Activated naive CD4-positive, alpha-beta T cell treated with Interleukin-2 at 50 U/mL for 16 hours (primary cell): ENCODE measurements around the gene CMTM2.

Experiments
- DNase-seq: peaks from one replicate; pipeline ENCODE4 v3.0.0-alpha.2; 2020

Gene CMTM2, protein sequence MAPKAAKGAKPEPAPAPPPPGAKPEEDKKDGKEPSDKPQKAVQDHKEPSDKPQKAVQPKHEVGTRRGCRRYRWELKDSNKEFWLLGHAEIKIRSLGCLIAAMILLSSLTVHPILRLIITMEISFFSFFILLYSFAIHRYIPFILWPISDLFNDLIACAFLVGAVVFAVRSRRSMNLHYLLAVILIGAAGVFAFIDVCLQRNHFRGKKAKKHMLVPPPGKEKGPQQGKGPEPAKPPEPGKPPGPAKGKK

DNA sequence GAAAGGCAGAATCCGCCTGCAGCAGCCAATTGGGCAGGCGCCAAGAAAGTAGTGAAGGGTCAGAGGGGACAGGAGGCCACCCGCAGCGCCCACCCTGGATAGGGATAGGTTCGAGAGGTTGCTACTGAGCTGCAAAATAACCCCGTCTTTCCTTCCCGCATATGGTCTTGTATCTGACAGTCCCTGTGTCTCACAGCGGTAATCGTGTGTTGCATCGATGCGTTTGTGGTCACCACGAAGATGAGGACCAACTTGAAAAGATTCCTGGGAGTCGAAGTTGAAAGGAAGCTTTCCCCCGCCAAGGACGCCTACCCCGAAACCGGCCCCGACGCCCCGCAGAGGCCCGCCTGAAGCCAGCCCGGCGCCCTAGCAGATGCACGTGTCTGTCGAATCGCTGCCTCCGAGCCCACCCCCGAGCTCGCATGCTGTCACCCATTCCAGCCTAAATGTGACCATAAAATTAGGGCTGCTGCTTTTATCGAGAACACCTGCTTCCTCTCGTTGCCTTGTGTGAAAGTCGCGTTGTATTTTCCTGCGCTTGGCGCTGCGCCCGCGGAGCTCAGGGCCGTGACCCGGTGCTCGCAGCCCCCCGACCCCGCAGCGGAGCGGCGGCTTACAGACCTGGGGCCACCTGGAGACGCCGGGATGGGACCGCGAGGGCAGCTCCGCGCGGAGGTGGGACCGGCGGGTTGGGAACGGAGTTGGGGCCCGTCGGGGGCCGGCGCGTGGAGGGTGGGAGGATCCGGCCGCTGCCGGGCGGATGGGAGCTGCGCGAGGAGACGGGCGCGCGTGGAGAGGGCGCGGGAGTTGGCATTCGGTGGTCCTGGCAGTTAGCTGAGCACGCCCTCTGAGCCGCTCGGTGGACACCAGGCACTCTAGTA lies at the start of gene CMTM2:
Gene CMTM2 (plus strand): TSS at position 813 of the 881 bp plus-strand sequence. CDS start 145 bp downstream, outside the sequence.
- DNase-seq, result peak; percentile 26

DNA sequence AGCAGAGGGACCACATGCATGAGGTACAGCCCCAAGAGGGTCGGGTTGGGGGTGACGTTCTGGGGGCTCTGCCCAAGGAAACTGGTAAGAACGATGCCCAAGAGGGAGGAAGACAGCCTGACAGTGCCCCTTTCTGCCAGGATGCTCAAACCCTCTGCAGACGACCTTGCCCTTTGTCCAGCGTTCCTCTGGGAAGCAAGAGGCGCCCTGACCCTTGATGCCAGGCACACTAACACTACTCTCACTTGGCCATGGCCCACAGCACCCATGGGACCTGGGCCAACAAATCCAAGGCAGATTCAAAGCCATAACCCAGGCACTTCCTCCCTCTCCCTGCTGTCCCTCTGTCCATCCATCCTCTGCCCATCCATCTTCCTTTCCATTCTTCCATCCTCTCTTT lies 49.8 kb upstream of the CMTM2 start:
- no peak for DNase-seq

GRCh38 chr16:66534376-66534799 lies 44.9 kb upstream of the CMTM2 start:
- no peak for DNase-seq

DNA sequence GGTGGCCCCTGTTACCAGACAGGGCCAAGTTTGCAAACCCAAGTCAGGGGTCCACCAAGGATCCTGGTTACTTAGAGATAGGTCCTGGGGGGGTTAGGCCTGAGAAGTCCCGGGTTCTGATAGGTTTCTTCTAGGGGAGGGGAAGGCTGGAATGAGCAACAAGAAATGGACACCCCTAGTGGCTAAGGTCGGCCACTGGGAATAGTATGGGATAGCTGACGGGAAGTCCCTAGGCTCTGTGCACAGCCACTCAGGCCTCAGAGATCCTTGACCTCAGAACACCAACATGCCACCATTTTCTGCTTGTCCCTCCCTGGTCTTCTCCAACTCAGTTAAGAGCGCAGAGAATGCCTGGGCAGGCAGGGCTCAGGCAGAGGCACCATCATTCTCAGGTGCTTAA lies 42.7 kb upstream of the CMTM2 start:
- no peak for DNase-seq

- no peak for DNase-seq
These were observed 42.0 kb upstream of the CMTM2 start for GRCh38 chr16:66537236-66537635.

DNA sequence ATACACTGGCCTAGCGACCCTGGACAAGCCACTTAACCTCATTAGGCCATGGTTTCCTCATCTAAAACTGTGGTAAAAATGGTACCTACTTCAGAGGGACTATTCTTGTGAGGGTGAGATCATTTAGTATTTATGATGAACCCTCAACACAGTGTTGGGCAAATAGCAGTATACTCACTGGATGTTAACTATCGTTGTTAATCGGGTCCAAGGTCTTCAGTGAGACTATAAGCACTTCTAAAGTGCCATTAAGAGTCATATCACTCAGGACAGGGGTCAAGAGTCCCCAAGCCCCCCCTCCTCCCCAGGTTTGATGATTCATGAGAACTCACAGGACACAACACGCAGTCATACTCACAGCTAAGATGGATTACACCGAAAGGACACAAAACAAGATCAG lies 40.4 kb upstream of the CMTM2 start:
- no peak for DNase-seq

- no peak for DNase-seq
These were observed 39.4 kb upstream of the CMTM2 start for GRCh38 chr16:66539623-66540469.

DNA sequence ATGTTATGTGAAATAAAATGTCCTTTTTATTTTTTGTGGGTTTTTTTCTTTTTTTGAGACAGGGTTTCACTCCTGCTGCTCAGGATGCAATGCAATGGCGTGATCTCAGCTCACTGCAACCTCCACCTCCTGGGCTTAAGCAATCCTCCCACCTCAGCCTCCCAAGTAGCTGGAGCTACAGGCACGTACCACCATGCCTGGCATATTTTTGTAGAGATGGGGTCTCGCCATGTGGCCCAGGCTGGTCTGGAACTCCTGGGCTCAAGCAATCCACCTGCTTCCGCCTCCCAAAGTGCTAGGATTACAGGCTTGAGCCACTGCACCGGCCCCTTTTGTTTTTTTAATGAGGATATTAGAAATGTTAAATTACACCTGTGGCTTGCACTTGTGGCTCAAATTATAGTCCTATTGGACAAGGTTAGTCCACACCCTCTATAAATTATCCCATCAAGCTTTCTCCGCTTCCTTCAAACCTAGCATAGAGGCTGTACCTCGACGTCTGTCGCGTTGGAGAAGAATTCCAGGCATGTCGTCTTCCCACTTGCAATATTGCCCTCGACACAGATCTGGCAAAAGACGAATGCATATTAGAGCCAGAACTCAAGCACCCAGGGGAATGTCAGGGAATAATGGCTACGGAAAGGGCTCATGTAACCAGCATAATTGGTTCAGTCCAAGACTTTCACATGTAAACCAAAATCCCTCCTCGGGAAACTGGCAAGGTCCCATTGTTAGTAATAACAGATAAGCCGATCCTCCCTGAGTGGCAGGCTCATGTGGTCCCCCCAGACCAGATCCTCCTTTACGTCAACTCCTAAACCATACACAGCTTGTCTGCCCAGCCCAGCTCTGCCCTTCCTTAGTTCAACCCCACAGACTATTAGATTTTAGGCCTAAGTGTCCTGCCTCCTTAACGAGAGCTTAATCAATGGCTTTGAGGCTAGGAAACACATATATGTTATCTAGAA lies 37.6 kb upstream of the CMTM2 start:
- no peak for DNase-seq

DNA sequence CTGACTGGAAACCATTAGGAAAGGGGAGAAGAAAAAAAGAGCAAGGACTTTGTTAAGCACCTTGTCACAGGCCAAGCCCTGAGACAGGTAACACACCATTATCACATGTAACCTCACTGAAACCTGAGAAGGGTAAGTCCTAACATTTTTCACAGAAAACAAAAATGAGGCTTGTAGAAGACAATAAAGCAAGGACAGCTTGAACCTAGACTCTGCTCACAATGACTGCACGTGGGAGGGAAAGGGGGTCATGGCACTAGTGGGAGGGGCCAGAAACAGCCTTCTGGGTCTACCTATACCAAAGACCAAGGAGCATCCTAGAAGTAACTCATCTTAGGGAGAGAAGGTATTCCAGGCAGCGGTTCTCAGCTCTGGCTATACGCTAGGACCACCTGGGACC lies 36.9 kb upstream of the CMTM2 start:
- no peak for DNase-seq

DNA sequence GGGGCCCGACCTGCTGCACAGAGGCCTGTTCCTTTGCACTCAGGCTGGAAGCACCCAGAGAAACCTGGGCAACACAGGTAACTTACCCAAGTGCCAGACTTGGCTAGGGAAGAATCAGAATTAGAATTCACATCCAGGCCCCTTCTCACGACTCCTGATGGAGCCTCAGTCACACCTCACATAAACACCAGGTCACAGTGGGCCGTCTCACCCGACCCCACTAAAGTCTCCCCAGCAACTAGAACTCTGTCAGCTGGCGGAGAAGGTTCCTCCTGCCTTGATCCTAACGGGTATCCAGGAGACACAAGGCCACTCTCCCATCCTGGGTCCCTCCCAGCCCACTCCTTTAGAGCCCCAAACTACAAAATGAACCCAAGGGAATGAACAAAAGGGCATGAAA lies 35.7 kb upstream of the CMTM2 start:
- DNase-seq, result no peak

- DNase-seq, result no peak
These were observed 35.1 kb upstream of the CMTM2 start for GRCh38 chr16:66544016-66544757.

DNA sequence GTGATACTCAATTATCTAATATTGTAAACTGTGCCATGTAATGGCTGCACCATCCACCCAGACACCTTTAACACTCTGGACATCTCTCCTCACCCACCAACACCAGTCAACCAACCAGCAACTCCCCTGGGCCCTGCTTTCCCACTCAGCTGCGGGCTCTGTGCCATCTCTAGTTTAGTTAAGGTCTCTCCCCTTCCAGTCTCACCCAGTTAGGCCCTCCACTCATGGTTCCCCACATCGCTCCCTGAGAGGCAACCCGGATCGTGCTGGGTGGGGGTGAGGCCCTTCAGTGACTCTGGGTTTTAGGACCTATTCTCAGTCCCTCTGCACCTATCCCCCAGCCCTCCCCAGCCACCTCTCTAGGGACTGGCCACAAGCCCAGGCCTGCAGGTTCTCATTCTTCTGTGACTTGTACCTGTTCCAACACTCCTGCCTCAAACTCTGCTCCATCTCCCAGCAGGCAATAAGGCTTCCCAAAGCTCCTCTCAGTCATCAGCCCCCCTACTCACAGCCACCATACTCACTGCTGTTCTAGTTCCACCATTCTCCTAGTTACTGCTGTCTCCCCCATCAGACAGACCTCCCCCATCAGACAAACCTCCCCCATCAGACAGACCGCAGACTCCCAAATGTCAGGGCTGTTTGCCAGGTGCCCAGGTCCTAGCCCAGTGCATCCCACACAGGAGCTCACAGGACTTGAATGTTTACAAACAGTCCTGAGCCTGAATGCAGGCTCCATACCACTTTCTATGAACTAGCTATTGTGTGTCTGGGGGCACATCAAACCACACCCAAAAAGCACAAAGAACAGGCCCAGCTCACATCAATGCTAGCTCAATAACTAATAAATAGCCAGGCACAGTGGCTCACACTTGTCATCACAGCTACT lies 31.9 kb upstream of the CMTM2 start:
- no peak for DNase-seq

DNA sequence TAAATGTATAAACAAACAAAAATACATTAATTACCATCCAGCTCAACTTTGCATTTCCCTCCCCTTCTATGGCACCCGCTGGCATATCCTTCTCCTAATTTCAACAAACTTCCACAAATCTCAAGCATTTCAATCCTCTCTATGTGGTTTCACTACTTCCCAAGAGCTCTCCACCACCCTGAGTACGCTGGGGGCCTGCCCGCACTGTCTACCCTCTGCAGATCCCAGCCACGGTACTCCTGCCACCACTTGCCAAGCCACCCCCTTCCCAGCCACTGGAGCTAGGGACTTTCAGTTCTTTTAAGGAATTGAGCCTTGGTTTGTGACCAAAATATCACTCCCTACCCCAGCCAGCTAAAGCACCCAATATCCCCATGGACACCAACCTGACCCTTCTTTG lies 31.2 kb upstream of the CMTM2 start:
- no peak for DNase-seq

DNA sequence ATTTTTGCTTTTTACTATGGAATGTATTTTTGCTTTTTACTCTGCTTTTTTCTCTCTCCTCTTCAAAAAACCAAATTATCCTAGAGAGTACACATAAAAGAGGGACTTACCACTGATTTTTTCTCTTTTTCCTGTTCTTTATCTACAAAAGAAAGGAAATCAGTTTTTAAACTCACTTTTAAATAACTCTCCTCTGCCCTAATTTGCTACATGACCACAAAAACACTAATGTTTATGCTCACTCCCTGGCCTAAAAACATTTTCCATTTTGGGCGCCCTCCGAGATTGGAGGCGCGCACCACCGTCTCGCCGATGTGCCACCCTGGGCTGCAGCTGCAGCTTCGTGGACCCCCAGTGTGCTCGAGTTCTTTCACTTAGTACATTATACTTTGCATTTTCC lies 30.4 kb upstream of the CMTM2 start:
- no peak for DNase-seq

GRCh38 chr16:66549284-66550131 lies 29.8 kb upstream of the CMTM2 start, which contains the start of gene TK2:
TSS of gene TK2 (minus strand) at chr16:66550122. CDS start at chr16:66550061, 61 bp downstream.
- peak; percentile 70 for DNase-seq

DNA sequence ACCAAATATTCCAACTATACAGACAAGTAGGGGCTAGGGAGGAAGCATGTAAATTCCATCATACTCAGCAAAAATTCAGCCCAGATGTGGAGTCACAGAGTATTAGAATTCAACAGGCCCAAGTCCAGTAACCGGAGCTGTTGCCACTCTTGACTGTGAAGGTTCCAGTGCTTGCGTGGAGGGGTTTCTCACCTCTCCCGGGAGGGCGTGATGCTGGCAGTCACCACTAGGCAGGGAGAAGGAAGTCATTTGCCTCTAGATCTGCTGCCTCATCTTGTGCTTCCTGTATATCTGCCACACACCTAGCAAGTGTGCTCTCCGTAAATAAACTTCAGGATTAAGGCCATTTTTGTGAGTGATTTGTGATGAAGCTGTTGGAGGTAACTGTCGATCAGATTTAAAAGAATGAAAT lies 27.9 kb upstream of the CMTM2 start:
- peak; percentile 59 for DNase-seq

- DNase-seq, result no peak
These were observed 27.4 kb upstream of the CMTM2 start for GRCh38 chr16:66551788-66552285.

- peak; percentile 92 for DNase-seq
These were observed 26.7 kb upstream of the CMTM2 start, which contains the start of gene CKLF for GRCh38 chr16:66552286-66553177. TSS of gene CKLF (plus strand) at chr16:66552576. CDS start at chr16:66552716, 140 bp downstream.
